ENCODE data around the gene CCDC134. TPM values are rescaled to one million over a fixed set of nuclear protein-coding genes. Genes with fewer than 3 reads are reported as not detected.

CCDC134 gene
- total RNA-seq, 1 donor, result 8.1 TPM

DNA sequence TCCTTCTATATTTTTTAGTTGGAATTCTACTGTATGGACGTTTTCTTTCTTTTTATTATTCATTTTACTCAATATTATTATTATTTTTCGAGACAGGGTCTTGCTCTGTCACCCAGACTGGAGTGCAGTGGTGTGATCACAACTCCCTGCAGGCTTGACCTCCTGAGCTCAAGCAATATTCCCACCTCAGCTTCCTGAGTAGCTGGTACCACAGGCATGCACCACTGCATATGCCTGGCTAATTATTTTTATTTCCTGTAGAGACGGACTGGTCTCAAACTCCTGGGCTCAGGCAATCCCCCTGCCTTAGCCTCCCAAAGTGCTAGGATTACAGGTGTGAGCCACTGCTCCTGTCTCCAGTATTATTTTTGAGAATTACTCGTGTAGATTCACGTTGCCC, 34.0 kb upstream of the CCDC134 start:
- DNase-seq (ENCODE audit: low read depth), result no peak
- TF ChIP-seq, protein P1, sequence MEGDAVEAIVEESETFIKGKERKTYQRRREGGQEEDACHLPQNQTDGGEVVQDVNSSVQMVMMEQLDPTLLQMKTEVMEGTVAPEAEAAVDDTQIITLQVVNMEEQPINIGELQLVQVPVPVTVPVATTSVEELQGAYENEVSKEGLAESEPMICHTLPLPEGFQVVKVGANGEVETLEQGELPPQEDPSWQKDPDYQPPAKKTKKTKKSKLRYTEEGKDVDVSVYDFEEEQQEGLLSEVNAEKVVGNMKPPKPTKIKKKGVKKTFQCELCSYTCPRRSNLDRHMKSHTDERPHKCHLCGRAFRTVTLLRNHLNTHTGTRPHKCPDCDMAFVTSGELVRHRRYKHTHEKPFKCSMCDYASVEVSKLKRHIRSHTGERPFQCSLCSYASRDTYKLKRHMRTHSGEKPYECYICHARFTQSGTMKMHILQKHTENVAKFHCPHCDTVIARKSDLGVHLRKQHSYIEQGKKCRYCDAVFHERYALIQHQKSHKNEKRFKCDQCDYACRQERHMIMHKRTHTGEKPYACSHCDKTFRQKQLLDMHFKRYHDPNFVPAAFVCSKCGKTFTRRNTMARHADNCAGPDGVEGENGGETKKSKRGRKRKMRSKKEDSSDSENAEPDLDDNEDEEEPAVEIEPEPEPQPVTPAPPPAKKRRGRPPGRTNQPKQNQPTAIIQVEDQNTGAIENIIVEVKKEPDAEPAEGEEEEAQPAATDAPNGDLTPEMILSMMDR (IDR thresholded peaks at IDR 0.05; ENCODE audit: insufficient read depth, low read length), result no peak
- H3K4me3 ChIP-seq (ENCODE audit: low read depth, low read length), result no peak overlapping the region

DNA sequence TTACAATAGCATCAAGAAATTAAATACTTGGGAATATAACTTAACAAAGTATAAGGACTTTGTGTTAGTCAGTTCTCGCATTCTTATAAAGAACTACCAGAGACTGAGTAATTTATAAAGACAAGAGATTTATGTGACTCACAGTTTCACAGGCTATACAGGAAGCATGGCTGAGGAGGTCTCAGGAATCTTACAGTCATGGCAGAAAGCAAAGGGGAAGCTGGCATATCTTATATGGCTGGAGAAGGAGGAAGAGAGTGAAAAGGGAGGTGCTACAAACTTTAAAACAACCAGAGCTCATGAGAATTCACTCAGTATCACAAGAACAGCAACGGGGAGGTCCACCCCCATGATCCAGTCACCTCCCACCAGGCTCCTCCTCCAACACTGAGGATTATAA, 32.0 kb upstream of the CCDC134 start:
- H3K4me3 ChIP-seq (ENCODE audit: low read depth, low read length), result no peak overlapping the region
- DNase-seq (ENCODE audit: low read depth), result peak; percentile 17
- TF ChIP-seq, protein P1 (IDR thresholded peaks at IDR 0.05; ENCODE audit: insufficient read depth, low read length), result no peak

DNA sequence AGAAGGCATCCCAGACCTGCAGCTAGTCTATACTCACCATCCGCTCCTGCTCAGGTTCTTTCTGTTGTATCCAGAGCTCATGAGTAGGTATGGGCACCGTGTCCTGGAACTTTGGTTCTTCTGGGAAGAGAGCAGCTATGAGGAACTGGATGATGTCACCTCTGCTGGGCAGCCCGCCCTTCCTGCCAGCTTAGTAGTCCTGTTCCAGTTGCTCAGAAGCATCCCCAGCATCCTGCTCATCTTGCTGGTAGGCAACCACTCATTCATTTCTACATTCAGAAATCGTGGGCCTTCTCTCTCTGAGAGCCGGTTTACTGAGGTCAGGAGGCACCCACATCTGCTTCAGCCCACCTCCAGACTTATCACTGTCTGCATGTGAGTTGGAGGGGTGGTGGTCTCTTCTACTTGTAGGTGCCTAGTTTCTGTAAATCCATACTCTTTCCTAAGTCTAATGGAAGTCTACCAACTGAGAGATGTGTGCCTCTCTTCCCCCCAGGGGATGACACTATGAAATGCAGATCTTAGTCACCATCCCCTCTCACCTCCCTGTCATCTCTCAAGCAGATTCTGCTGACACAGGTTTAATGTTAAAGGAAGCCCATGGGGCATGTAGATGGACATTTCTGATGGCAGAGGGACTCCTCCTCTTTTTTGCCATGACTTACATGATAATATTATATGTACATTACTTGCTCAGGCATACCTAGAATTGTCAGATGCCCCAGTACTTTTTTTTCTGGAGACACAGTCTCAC, 29.6 kb upstream of the CCDC134 start:
- no peak overlapping the region for H3K4me3 ChIP-seq (ENCODE audit: low read depth, low read length)
- no peak for DNase-seq (ENCODE audit: low read depth)
- TF ChIP-seq, protein P1 (IDR thresholded peaks at IDR 0.05; ENCODE audit: insufficient read depth, low read length), result no peak

DNA sequence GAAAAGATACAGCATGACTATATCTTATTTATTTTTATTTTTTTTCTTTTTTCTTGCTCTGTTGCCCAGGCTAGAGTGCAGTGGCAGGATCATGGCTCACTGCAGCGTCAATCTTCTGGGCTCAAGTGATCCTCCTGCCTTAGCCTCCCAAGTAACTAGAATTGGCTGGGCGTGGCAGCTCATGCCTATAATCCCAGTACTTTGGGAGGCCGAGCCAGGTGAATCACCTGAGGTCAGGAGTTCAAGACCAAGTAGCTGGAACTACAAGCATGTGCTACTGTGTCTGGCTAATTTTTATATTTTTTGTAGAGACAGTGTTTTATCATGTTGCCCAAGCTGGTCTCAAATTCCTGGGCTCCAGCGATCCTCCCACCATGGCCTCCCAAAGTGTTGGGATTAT, 28.3 kb upstream of the CCDC134 start:
- DNase-seq (ENCODE audit: low read depth), result no peak
- H3K4me3 ChIP-seq (ENCODE audit: low read depth, low read length), result no peak overlapping the region
- TF ChIP-seq, protein P1 (IDR thresholded peaks at IDR 0.05; ENCODE audit: insufficient read depth, low read length), result no peak

DNA sequence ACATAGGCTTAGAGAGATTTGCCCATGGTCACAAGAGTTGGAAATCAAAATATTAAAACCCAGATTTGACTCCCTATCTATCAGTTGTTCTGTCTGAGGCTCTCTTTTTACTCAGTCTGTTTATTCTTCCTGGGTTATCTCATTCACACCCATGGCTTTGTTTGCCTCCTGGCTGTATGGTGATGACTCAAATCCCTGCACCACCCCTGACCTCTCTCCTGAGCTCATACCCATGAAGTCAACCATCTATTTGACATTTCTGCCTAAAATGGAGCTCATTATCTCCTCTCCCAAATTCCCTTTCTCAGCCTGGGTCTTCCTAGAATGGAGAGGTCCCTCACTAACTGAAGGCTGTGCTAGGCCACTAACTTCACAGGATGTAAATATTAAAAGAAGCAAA, 27.8 kb upstream of the CCDC134 start:
- no peak for DNase-seq (ENCODE audit: low read depth)
- H3K4me3 ChIP-seq (ENCODE audit: low read depth, low read length), result no peak overlapping the region
- TF ChIP-seq, protein P1 (IDR thresholded peaks at IDR 0.05; ENCODE audit: insufficient read depth, low read length), result no peak

DNA sequence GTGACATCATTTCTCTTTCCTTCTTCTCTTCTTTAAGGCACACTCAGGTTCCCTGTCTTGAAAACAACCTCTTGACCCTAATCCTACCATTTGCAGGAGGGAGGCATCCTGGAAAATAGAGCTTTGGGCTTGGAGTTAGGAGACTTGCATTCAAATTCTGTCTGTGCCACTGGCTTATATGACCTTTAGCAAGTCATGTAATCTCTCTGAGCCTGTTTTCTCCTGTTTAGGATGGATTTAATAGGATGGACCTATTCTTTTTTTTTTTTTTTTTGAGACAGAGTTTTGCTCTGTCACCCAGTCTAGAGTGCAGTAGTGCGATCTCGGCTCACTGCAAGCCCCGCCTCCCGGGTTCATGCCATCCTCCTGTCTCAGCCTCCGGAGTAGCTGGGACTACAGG, 25.1 kb upstream of the CCDC134 start:
- no peak overlapping the region for H3K4me3 ChIP-seq (ENCODE audit: low read depth, low read length)
- TF ChIP-seq, protein P1 (IDR thresholded peaks at IDR 0.05; ENCODE audit: insufficient read depth, low read length), result no peak
- no peak for DNase-seq (ENCODE audit: low read depth)

DNA sequence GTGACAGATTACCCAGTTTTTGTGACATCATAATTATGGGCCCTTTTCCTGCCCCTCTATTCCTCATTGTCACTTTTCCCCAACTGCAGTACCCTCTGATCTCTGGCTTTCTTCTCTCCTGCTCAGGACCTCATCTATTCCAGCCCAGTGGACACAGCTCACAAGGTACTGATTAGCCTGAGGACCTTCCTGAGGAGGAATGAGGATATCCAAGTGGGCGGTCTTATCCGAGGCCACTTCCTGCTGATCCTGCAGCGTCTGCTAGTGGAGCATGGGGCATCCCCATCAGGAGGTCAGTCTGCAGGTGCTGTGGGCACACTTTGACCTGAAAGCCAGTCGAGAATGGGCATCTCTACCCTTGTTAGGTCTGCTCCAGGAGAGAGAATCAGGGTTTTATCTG, 24.5 kb upstream of the CCDC134 start:
- no peak overlapping the region for H3K4me3 ChIP-seq (ENCODE audit: low read depth, low read length)
- DNase-seq (ENCODE audit: low read depth), result no peak
- TF ChIP-seq, protein P1 (IDR thresholded peaks at IDR 0.05; ENCODE audit: insufficient read depth, low read length), result no peak
